SJSA1 (cell line): ENCODE results near the gene TMEM18. TPM values are rescaled to one million over a fixed set of nuclear protein-coding genes. Genes with fewer than 3 reads are reported as not detected.
"Not testable (repeated sequence)": the region's sequence is repeated elsewhere in the genome, so short reads cannot be mapped to it uniquely, and the experiment has no call there.

Experiments used
- DNase-seq, 2 experiments: peaks; one replicate each; pipeline ENCODE4 v3.0.0-alpha.2; 2015 to 2020; ENCODE audit warnings: low spot score in 2 of 2, low read depth in 1 of 2
- H3K27ac ChIP-seq: fragments of 250-450 bp; sonication (Bioruptor Pico); 2 replicates; pipeline ENCODE4 v1.5.1; 2020; ENCODE audit warnings: mild to moderate bottlenecking, moderate library complexity
- H3K27me3 ChIP-seq: fragments of 250-450 bp; sonication (Bioruptor Pico); replicated peaks from 2 replicates; pipeline ENCODE4 v1.5.1; 2020; ENCODE audit warnings: mild to moderate bottlenecking, moderate library complexity
- H3K36me3 ChIP-seq: fragments of 250-450 bp; sonication (Bioruptor Pico); 2 replicates; pipeline ENCODE4 v1.5.1; 2020; ENCODE audit warnings: mild to moderate bottlenecking
- H3K4me1 ChIP-seq: fragments of 250-450 bp; sonication (Bioruptor Pico); replicated peaks from 2 replicates; pipeline ENCODE4 v1.6.1; 2021; ENCODE audit warnings: mild to moderate bottlenecking
- H3K4me3 ChIP-seq: fragments of 250-450 bp; sonication (Bioruptor Pico); 2 replicates; pipeline ENCODE4 v1.5.1; 2020; ENCODE audit warnings: mild to moderate bottlenecking
- H3K9me3 ChIP-seq: fragments of 250-450 bp; sonication (Bioruptor Pico); replicated peaks from 2 replicates; pipeline ENCODE4 v1.5.1; 2020; ENCODE audit warnings: mild to moderate bottlenecking
- total RNA-seq: library from RNA; depleted of rRNA; stranded (reverse); fragments of >200 nt; shearing (Covaris generic); gene quantifications from 2 replicates; pipeline ENCODE4 v1.2.3, GENCODE V29; 2014

Gene TMEM18
- total RNA-seq, 1 experiment from 2014 or later = 45.1 TPM

- no peaks in the 10 kb centered on the region for H3K4me1 ChIP-seq
- no peaks in the 10 kb centered on the region for H3K36me3 ChIP-seq
- DNase-seq = no peak
- H3K27ac ChIP-seq = no peak overlapping the region
- no peaks in the 10 kb centered on the region for H3K27me3 ChIP-seq
- H3K9me3 ChIP-seq = no peaks in the 10 kb centered on the region
- H3K4me3 ChIP-seq = no peak overlapping the region
These were observed 31.5 kb upstream of the TMEM18 start for GRCh38 chr2:708667-709066.

- DNase-seq = no peak
- Histone ChIP-seq H3K36me3 (no peaks in the 10 kb centered on the region), H3K4me3 (no peak overlapping the region), H3K27ac (no peak overlapping the region), H3K27me3 (no peaks in the 10 kb centered on the region), H3K4me1 (no peaks in the 10 kb centered on the region), H3K9me3 (no peaks in the 10 kb centered on the region)
These were observed 28.8 kb upstream of the TMEM18 start for GRCh38 chr2:705971-706511.

GRCh38 chr2:702765-703164, 25.6 kb upstream of the TMEM18 start:
- not testable (repeated sequence) for DNase-seq, H3K36me3 ChIP-seq, H3K4me3 ChIP-seq, H3K4me1 ChIP-seq, H3K27me3 ChIP-seq, H3K27ac ChIP-seq, H3K9me3 ChIP-seq

GRCh38 chr2:696999-697627, 19.9 kb upstream of the TMEM18 start:
- Histone ChIP-seq H3K27me3 (no peaks in the 10 kb centered on the region), H3K36me3 (no peaks in the 10 kb centered on the region), H3K4me1 (peaks cover 23% of the 10 kb centered on the region), H3K9me3 (0 out of 2 replicates have a peak, but pooled peaks cover 4% of the 10 kb centered on the region), H3K4me3 (no peak overlapping the region), H3K27ac (no peak overlapping the region)
- no peak for DNase-seq

- H3K4me1 ChIP-seq = peaks cover 23% of the 10 kb centered on the region
- H3K27me3 ChIP-seq = no peaks in the 10 kb centered on the region
- no peak overlapping the region for H3K4me3 ChIP-seq
- 0 out of 2 replicates have a peak, but pooled peaks cover 4% of the 10 kb centered on the region for H3K9me3 ChIP-seq
- DNase-seq = no peak
- no peak overlapping the region for H3K27ac ChIP-seq
- no peaks in the 10 kb centered on the region for H3K36me3 ChIP-seq
These were observed 19.3 kb upstream of the TMEM18 start for GRCh38 chr2:696463-696862.

- H3K27ac ChIP-seq = peak overlapping the region; percentile 34; the same call in 1 of the 2 replicates
- H3K4me1 ChIP-seq = peaks cover 23% of the 10 kb centered on the region
- peak in 1 of 2 experiments; percentile 40 for DNase-seq
- H3K4me3 ChIP-seq = no peak overlapping the region
- H3K36me3 ChIP-seq = no peaks in the 10 kb centered on the region
- H3K27me3 ChIP-seq = no peaks in the 10 kb centered on the region
- H3K9me3 ChIP-seq = 0 out of 2 replicates have a peak, but pooled peaks cover 4% of the 10 kb centered on the region
These were observed 17.8 kb upstream of the TMEM18 start for GRCh38 chr2:694906-695510.

GRCh38 chr2:694174-694573, 17.0 kb upstream of the TMEM18 start:
- Histone ChIP-seq H3K36me3 (no peaks in the 10 kb centered on the region), H3K27me3 (no peaks in the 10 kb centered on the region), H3K9me3 (no peaks in the 10 kb centered on the region), H3K4me3 (no peak overlapping the region), H3K4me1 (peaks cover 23% of the 10 kb centered on the region), H3K27ac (peak overlapping the region; percentile 34)
- peak in 1 of 2 experiments; percentile 81 for DNase-seq

GRCh38 chr2:693606-694005, 16.4 kb upstream of the TMEM18 start:
- Histone ChIP-seq H3K27ac (peak overlapping the region; percentile 28), H3K4me3 (no peak overlapping the region), H3K36me3 (no peaks in the 10 kb centered on the region), H3K9me3 (no peaks in the 10 kb centered on the region), H3K27me3 (no peaks in the 10 kb centered on the region), H3K4me1 (peaks cover 23% of the 10 kb centered on the region)
- no peak for DNase-seq

GRCh38 chr2:692767-693166, 15.6 kb upstream of the TMEM18 start:
- Histone ChIP-seq H3K27ac (no peak overlapping the region), H3K4me1 (peaks cover 23% of the 10 kb centered on the region), H3K4me3 (no peak overlapping the region), H3K36me3 (no peaks in the 10 kb centered on the region), H3K9me3 (no peaks in the 10 kb centered on the region), H3K27me3 (no peaks in the 10 kb centered on the region)
- no peak for DNase-seq

- Histone ChIP-seq H3K9me3 (no peaks in the 10 kb centered on the region), H3K4me3 (no peak overlapping the region), H3K36me3 (no peaks in the 10 kb centered on the region), H3K27me3 (no peaks in the 10 kb centered on the region), H3K4me1 (peaks cover 23% of the 10 kb centered on the region), H3K27ac (no peak overlapping the region)
- no peak for DNase-seq
These were observed 14.9 kb upstream of the TMEM18 start for GRCh38 chr2:691821-692761.

GRCh38 chr2:690799-691198, 13.6 kb upstream of the TMEM18 start:
- 0 out of 2 replicates have a peak, but pooled peaks cover 6% of the 10 kb centered on the region for H3K9me3 ChIP-seq
- DNase-seq = no peak
- no peak overlapping the region for H3K4me3 ChIP-seq
- H3K36me3 ChIP-seq = no peaks in the 10 kb centered on the region
- peaks cover 23% of the 10 kb centered on the region for H3K4me1 ChIP-seq
- H3K27ac ChIP-seq = no peak overlapping the region
- H3K27me3 ChIP-seq = no peaks in the 10 kb centered on the region

GRCh38 chr2:689877-690510, 12.8 kb upstream of the TMEM18 start:
- no peak for DNase-seq
- H3K27ac ChIP-seq = no peak overlapping the region
- no peaks in the 10 kb centered on the region for H3K36me3 ChIP-seq
- no peaks in the 10 kb centered on the region for H3K27me3 ChIP-seq
- peaks cover 14% of the 10 kb centered on the region; the same call in 1 of the 2 replicates for H3K9me3 ChIP-seq
- peaks cover 18% of the 10 kb centered on the region for H3K4me1 ChIP-seq
- H3K4me3 ChIP-seq = no peak overlapping the region

GRCh38 chr2:689237-689636, 12.0 kb upstream of the TMEM18 start:
- no peak overlapping the region for H3K27ac ChIP-seq
- no peak overlapping the region for H3K4me3 ChIP-seq
- peaks cover 11% of the 10 kb centered on the region for H3K4me1 ChIP-seq
- no peaks in the 10 kb centered on the region for H3K27me3 ChIP-seq
- peaks cover 20% of the 10 kb centered on the region for H3K9me3 ChIP-seq
- no peaks in the 10 kb centered on the region for H3K36me3 ChIP-seq
- no peak for DNase-seq
